HEK293T (cell line): Measurements from ENCODE around the gene BCR.

Source experiments
- BHLHE40 ChIP-seq: fragments of 450-650 bp; IDR thresholded peaks from 2 replicates; pipeline ENCODE4 v1.6.1; 2016; ENCODE audit warnings: mild to moderate bottlenecking, moderate library complexity, borderline replicate concordance
- ELF4 ChIP-seq: fragments of 450-650 bp; IDR thresholded peaks from 2 replicates; pipeline ENCODE4 v1.6.1; 2017; ENCODE audit warnings: antibody characterized with exemption
- FOXK2 ChIP-seq: fragments of 450-650 bp; IDR thresholded peaks from 2 replicates; pipeline ENCODE4 v1.6.1; 2016; ENCODE audit warnings: mild to moderate bottlenecking
- FOXM1 ChIP-seq: fragments of 450-650 bp; IDR thresholded peaks from 2 replicates; pipeline ENCODE4 v1.6.1; 2017; ENCODE audit warnings: mild to moderate bottlenecking, borderline replicate concordance
- LEF1 ChIP-seq: fragments of 450-650 bp; IDR thresholded peaks from 2 replicates; pipeline ENCODE4 v1.6.1; 2017; ENCODE audit warnings: mild to moderate bottlenecking, borderline replicate concordance
- PKNOX1 ChIP-seq: fragments of 450-650 bp; IDR thresholded peaks from 2 replicates; pipeline ENCODE4 v1.6.1; 2016
- SP1 ChIP-seq: fragments of 450-650 bp; IDR thresholded peaks from 2 replicates; pipeline ENCODE4 v1.6.1; 2017
- SUZ12 ChIP-seq: fragments of 450-650 bp; IDR thresholded peaks from 2 replicates; pipeline ENCODE4 v1.6.1; 2016; ENCODE audit warnings: mild to moderate bottlenecking
- ZNF384 ChIP-seq: fragments of 450-650 bp; IDR thresholded peaks from 2 replicates; pipeline ENCODE4 v1.6.1; 2016

- TF ChIP-seq ELF4 (no peak), FOXM1 (no peak), FOXK2 (no peak), BHLHE40 (no peak), PKNOX1 (no peak), SP1 (no peak), ZNF384 (no peak), SUZ12 (no peak), LEF1 (no peak)
These were observed 184.1 kb downstream of the BCR start for GRCh38 chr22:23364389-23364788.
